ENCODE data around the gene MEF2C. TPM values are rescaled to one million over a fixed set of nuclear protein-coding genes. Genes with fewer than 3 reads are reported as not detected.
A peak's percentile ranks its signal among the peaks of the same experiment; 100 is the strongest.

MEF2C gene
- total and polyA plus RNA-seq, 2 donors (not counting 1 experiment from before 2014, with no cell fraction given): 12.2 to 15.7 TPM

DNA sequence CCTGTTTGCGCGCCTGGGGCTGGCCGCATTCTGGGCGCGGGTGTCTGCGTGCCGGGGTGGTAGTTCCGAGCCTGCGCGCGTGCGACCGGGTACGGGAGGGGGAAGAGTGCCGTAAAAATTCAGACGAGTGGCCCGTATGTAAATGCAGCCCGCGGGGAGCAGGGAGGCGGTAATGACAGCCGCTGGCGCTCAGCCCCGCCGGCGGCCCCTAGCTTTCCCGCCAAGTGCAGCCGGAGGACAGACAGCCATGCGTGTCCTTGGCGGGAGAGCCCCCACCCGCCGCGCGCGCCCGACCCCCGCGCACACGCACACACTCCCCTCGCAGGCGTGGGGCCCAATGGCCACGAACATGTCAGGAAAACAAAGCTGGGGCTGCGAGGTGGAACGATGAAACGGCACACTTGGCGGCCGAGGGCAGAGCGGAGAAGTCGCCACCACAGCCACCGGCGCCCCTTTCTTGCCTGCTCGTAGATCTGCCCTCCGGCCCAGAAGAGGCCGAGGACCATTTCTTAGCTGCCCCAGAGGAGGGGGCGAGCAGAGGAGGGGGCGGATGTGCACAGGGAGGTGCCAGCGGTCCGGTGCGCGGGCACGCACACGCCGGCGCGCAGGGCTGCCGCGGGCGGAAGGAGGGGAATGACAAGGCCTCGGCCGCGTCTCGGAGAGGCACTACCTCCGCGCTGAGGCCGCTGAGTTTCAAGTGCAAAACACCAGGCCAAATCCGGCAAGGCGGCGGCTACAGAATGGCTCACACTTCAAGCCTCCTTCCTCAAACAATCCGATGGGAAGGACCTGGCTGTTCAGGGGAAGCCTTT, 208.4 kb downstream of the MEF2C start:
- H3K9ac ChIP-seq (ENCODE audit: insufficient read depth, low read length): no peak overlapping the region
- no peaks in the 10 kb centered on the region for H3K4me1 ChIP-seq (ENCODE audit: control insufficient read depth, extremely low read depth, insufficient read depth, low read length)
- peak overlapping the region in 3 of 4 experiments; percentile 11 to 35 (median 17) for H3K4me3 ChIP-seq (replicated peaks in 1 of 4; ENCODE audit: control extremely low read depth in 1 of 4, insufficient read depth in 1 of 4, low read depth in 3 of 4, low read length in 4 of 4)
- no peaks in the 10 kb centered on the region for H3K9me3 ChIP-seq (ENCODE audit: control insufficient read depth, insufficient read depth, low read depth, low read length)
- peak in 1 of 2 donors; percentile 87 for DNase-seq (ENCODE audit: low read depth in 2 of 2)
- peaks cover 73% of the 10 kb centered on the region for H3K27me3 ChIP-seq (ENCODE audit: control insufficient read depth, insufficient read depth, low read length)
- no peaks in the 10 kb centered on the region for H3K36me3 ChIP-seq (ENCODE audit: control insufficient read depth, insufficient read depth, low read length)
- no peaks in the 10 kb centered on the region for H3K79me2 ChIP-seq (ENCODE audit: control insufficient read depth, insufficient read depth, low read length)
- peak overlapping the region; percentile 71 for H3K4me2 ChIP-seq (ENCODE audit: extremely low read depth, insufficient read depth, low read length)
- TF ChIP-seq EZH2 (IDR thresholded peaks at IDR 0.05; ENCODE audit: low read length, missing control alignments): peak; percentile 63
- TF ChIP-seq, protein P1, sequence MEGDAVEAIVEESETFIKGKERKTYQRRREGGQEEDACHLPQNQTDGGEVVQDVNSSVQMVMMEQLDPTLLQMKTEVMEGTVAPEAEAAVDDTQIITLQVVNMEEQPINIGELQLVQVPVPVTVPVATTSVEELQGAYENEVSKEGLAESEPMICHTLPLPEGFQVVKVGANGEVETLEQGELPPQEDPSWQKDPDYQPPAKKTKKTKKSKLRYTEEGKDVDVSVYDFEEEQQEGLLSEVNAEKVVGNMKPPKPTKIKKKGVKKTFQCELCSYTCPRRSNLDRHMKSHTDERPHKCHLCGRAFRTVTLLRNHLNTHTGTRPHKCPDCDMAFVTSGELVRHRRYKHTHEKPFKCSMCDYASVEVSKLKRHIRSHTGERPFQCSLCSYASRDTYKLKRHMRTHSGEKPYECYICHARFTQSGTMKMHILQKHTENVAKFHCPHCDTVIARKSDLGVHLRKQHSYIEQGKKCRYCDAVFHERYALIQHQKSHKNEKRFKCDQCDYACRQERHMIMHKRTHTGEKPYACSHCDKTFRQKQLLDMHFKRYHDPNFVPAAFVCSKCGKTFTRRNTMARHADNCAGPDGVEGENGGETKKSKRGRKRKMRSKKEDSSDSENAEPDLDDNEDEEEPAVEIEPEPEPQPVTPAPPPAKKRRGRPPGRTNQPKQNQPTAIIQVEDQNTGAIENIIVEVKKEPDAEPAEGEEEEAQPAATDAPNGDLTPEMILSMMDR (conservative IDR thresholded peaks at IDR 0.05 in 1 of 2, IDR thresholded peaks at IDR 0.05 in 1 of 2; ENCODE audit: low read depth in 1 of 2, low read length in 2 of 2): no peak
- H2AFZ ChIP-seq (ENCODE audit: low read length): peak overlapping the region; percentile 35
- no peaks in the 10 kb centered on the region for H4K20me1 ChIP-seq (ENCODE audit: control insufficient read depth, extremely low read depth, insufficient read depth, low read length)
- H3K27ac ChIP-seq (ENCODE audit: insufficient read depth, low read length): no peak overlapping the region

DNA sequence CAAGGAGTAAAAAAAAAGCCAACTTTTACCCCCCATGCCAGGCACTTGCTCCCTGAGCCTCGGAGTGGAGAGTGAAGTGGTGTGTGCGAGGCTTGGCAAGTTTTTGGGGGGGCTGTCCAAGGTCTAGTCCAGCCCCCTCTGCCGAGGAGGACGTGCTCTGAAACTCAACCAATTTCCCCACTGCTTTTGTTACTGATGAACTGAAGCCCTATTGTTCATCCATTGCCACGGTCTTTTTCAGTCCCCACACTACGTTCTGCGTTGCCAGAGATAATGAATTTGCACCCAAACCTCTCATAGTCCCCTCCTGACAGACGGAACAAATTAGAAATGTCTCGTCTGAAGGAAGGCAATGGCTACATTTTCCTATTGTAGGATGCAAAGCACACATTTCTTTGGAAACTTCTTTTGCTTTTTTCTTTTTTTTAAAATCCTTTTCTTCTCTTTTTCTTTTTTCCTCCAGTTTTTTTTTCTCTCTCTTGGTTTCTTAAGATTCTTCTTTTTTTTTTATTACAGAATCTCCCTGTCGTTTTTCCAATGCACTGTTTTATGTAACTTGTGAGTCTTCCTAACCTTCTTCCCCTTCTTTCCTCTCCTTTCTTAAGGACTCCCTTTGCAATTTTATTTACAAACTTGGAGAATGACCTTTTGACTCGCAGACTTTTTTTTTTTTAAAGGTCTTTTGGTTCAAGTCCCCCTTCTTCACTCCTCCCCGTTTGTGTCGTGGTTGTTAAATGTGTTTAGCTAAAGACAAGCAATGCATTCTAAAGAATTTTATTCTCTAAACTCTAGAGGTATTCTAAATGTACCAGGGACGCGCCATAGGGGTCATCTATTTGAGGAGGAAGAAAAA, 209.5 kb downstream of the MEF2C start:
- no peaks in the 10 kb centered on the region for H3K9me3 ChIP-seq (ENCODE audit: control insufficient read depth, insufficient read depth, low read depth, low read length)
- DNase-seq (ENCODE audit: low read depth in 2 of 2): peak in 1 of 2 donors; percentile 91
- H3K27me3 ChIP-seq (ENCODE audit: control insufficient read depth, insufficient read depth, low read length): peaks cover 70% of the 10 kb centered on the region
- H3K36me3 ChIP-seq (ENCODE audit: control insufficient read depth, insufficient read depth, low read length): no peaks in the 10 kb centered on the region
- H3K4me1 ChIP-seq (ENCODE audit: control insufficient read depth, extremely low read depth, insufficient read depth, low read length): no peaks in the 10 kb centered on the region
- no peak overlapping the region for H2AFZ ChIP-seq (ENCODE audit: low read length)
- no peak for TF ChIP-seq EZH2 (IDR thresholded peaks at IDR 0.05; ENCODE audit: low read length, missing control alignments)
- TF ChIP-seq, protein P1 (conservative IDR thresholded peaks at IDR 0.05 in 1 of 2, IDR thresholded peaks at IDR 0.05 in 1 of 2; ENCODE audit: low read depth in 1 of 2, low read length in 2 of 2): no peak
- no peaks in the 10 kb centered on the region for H4K20me1 ChIP-seq (ENCODE audit: control insufficient read depth, extremely low read depth, insufficient read depth, low read length)
- H3K4me3 ChIP-seq (replicated peaks in 1 of 4; ENCODE audit: control extremely low read depth in 1 of 4, insufficient read depth in 1 of 4, low read depth in 3 of 4, low read length in 4 of 4): no peak overlapping the region
- H3K79me2 ChIP-seq (ENCODE audit: control insufficient read depth, insufficient read depth, low read length): no peaks in the 10 kb centered on the region
- H3K4me2 ChIP-seq (ENCODE audit: extremely low read depth, insufficient read depth, low read length): no peak overlapping the region
- no peak overlapping the region for H3K9ac ChIP-seq (ENCODE audit: insufficient read depth, low read length)
- H3K27ac ChIP-seq (ENCODE audit: insufficient read depth, low read length): no peak overlapping the region

DNA sequence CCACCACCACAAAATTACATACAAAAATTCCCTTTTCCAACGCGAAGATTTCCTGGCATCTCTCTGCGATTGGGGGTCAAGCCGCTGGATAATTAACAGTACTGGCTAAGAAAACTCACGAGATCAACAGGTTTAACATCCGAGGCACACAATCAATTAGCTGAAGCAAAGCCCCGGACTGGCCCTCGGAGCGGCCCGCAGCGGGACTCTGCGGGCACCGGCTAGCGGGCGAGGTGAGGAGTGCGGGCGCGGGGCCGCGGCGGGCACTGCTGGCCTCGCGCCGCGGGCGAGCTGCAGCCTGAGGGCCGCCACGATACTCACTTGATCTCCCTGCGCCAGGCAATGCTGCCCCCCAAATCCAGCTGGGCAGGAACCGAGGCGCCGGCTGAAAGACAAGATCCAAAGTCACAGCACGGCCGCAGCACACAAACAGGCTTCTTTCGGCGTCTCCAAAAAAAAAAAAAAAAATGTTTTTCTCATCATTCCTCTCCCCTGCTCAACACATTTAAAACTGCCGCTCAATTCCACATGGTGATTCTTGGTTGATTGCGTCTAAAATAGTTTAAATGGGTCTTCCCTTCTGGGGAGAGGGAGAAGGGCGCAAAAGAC, 210.2 kb downstream of the MEF2C start:
- H3K36me3 ChIP-seq (ENCODE audit: control insufficient read depth, insufficient read depth, low read length): no peaks in the 10 kb centered on the region
- no peak overlapping the region for H2AFZ ChIP-seq (ENCODE audit: low read length)

More for the DNA sequence above, 210.2 kb downstream of the MEF2C start:
- peak; percentile 79 for TF ChIP-seq EZH2 (IDR thresholded peaks at IDR 0.05; ENCODE audit: low read length, missing control alignments)
- TF ChIP-seq, protein P1 (conservative IDR thresholded peaks at IDR 0.05 in 1 of 2, IDR thresholded peaks at IDR 0.05 in 1 of 2; ENCODE audit: low read depth in 1 of 2, low read length in 2 of 2): no peak
- H4K20me1 ChIP-seq (ENCODE audit: control insufficient read depth, extremely low read depth, insufficient read depth, low read length): no peaks in the 10 kb centered on the region
- no peaks in the 10 kb centered on the region for H3K79me2 ChIP-seq (ENCODE audit: control insufficient read depth, insufficient read depth, low read length)
- H3K27ac ChIP-seq (ENCODE audit: insufficient read depth, low read length): no peak overlapping the region
- no peak overlapping the region for H3K9ac ChIP-seq (ENCODE audit: insufficient read depth, low read length)
- H3K4me1 ChIP-seq (ENCODE audit: control insufficient read depth, extremely low read depth, insufficient read depth, low read length): no peaks in the 10 kb centered on the region
- no peak overlapping the region for H3K4me2 ChIP-seq (ENCODE audit: extremely low read depth, insufficient read depth, low read length)
- peaks cover 71% of the 10 kb centered on the region for H3K27me3 ChIP-seq (ENCODE audit: control insufficient read depth, insufficient read depth, low read length)
- DNase-seq (ENCODE audit: low read depth in 2 of 2): peak in 1 of 2 donors; percentile 46
- H3K4me3 ChIP-seq (replicated peaks in 1 of 4; ENCODE audit: control extremely low read depth in 1 of 4, insufficient read depth in 1 of 4, low read depth in 3 of 4, low read length in 4 of 4): no peak overlapping the region
- no peaks in the 10 kb centered on the region for H3K9me3 ChIP-seq (ENCODE audit: control insufficient read depth, insufficient read depth, low read depth, low read length)
